T-helper 1 cell treated with Interleukin-12 subunit alpha and Interleukin-12 subunit beta and Interleukin-4 antibody, amounts not matched to agents 30 μg/mL and 1 μg/mL, for 36 hours (primary cell): ENCODE results near the gene GAMT.

Experiments used
- H3K27ac Mint-ChIP-seq: one replicate; pipeline ENCODE4 v1.8.0; 2021; ENCODE audit warnings: mild to moderate bottlenecking, mixed read lengths
- H3K27me3 Mint-ChIP-seq: one replicate; pipeline ENCODE4 v1.8.0; 2021; ENCODE audit warnings: low read depth, mixed read lengths
- H3K36me3 Mint-ChIP-seq: one replicate; pipeline ENCODE4 v1.8.0; 2021; ENCODE audit warnings: low read depth, mixed read lengths
- H3K4me1 Mint-ChIP-seq: one replicate; pipeline ENCODE4 v1.8.0; 2021; ENCODE audit warnings: low read depth, mixed read lengths
- H3K4me3 Mint-ChIP-seq: one replicate; pipeline ENCODE4 v1.8.0; 2021; ENCODE audit warnings: mild to moderate bottlenecking, moderate library complexity, mixed read lengths
- H3K9me3 Mint-ChIP-seq: one replicate; pipeline ENCODE4 v1.8.0; 2021; ENCODE audit warnings: mixed read lengths

Gene GAMT

GRCh38 chr19:1417145-1417544 lies 15.8 kb upstream of the GAMT start:
- Mint-ChIP-seq H3K36me3 (peaks cover 18% of the 10 kb centered on the region), H3K4me3 (no peak overlapping the region), H3K27ac (no peak overlapping the region), H3K27me3 (no peaks in the 10 kb centered on the region), H3K9me3 (no peaks in the 10 kb centered on the region), H3K4me1 (peaks cover 3% of the 10 kb centered on the region)

- H3K27me3 Mint-ChIP-seq, result no peaks in the 10 kb centered on the region
- H3K4me3 Mint-ChIP-seq, result no peak overlapping the region
- peaks cover 18% of the 10 kb centered on the region for H3K36me3 Mint-ChIP-seq
- H3K9me3 Mint-ChIP-seq, result no peaks in the 10 kb centered on the region
- H3K4me1 Mint-ChIP-seq, result peaks cover 7% of the 10 kb centered on the region
- H3K27ac Mint-ChIP-seq, result no peak overlapping the region
Observed at GRCh38 chr19:1416014-1416841, 14.9 kb upstream of the GAMT start.

- no peak overlapping the region for H3K4me3 Mint-ChIP-seq
- H3K9me3 Mint-ChIP-seq, result no peaks in the 10 kb centered on the region
- H3K27ac Mint-ChIP-seq, result no peak overlapping the region
- H3K4me1 Mint-ChIP-seq, result peaks cover 28% of the 10 kb centered on the region
- peaks cover 21% of the 10 kb centered on the region for H3K36me3 Mint-ChIP-seq
- H3K27me3 Mint-ChIP-seq, result no peaks in the 10 kb centered on the region
Observed at GRCh38 chr19:1412995-1413800, 11.9 kb upstream of the GAMT start.

GRCh38 chr19:1412323-1412923 lies 11.1 kb upstream of the GAMT start:
- peaks cover 18% of the 10 kb centered on the region for H3K36me3 Mint-ChIP-seq
- no peak overlapping the region for H3K4me3 Mint-ChIP-seq
- no peak overlapping the region for H3K27ac Mint-ChIP-seq
- H3K27me3 Mint-ChIP-seq, result no peaks in the 10 kb centered on the region
- no peaks in the 10 kb centered on the region for H3K9me3 Mint-ChIP-seq
- H3K4me1 Mint-ChIP-seq, result peaks cover 28% of the 10 kb centered on the region

GRCh38 chr19:1411255-1412191 lies 10.2 kb upstream of the GAMT start:
- H3K27me3 Mint-ChIP-seq, result no peaks in the 10 kb centered on the region
- H3K36me3 Mint-ChIP-seq, result peaks cover 15% of the 10 kb centered on the region
- peak overlapping the region; percentile 43 for H3K4me3 Mint-ChIP-seq
- H3K27ac Mint-ChIP-seq, result peak overlapping the region; percentile 55
- peaks cover 31% of the 10 kb centered on the region for H3K4me1 Mint-ChIP-seq
- no peaks in the 10 kb centered on the region for H3K9me3 Mint-ChIP-seq

- H3K4me3 Mint-ChIP-seq, result peak overlapping the region; percentile 43
Observed at GRCh38 chr19:1410789-1411188, 9.4 kb upstream of the GAMT start.

GRCh38 chr19:1410136-1410786 lies 8.9 kb upstream of the GAMT start:
- H3K27ac Mint-ChIP-seq, result peak overlapping the region; percentile 45
- no peaks in the 10 kb centered on the region for H3K9me3 Mint-ChIP-seq
- peak overlapping the region; percentile 96 for H3K4me3 Mint-ChIP-seq
- H3K27me3 Mint-ChIP-seq, result no peaks in the 10 kb centered on the region
- peaks cover 31% of the 10 kb centered on the region for H3K4me1 Mint-ChIP-seq
- peaks cover 15% of the 10 kb centered on the region for H3K36me3 Mint-ChIP-seq

More at GRCh38 chr19:1410789-1411188, 9.4 kb upstream of the GAMT start:
- Mint-ChIP-seq H3K9me3 (no peaks in the 10 kb centered on the region), H3K4me1 (peaks cover 32% of the 10 kb centered on the region), H3K36me3 (peaks cover 15% of the 10 kb centered on the region), H3K27ac (peak overlapping the region; percentile 20), H3K27me3 (no peaks in the 10 kb centered on the region)

GRCh38 chr19:1409204-1410005 lies 8.1 kb upstream of the GAMT start:
- Mint-ChIP-seq H3K4me3 (peak overlapping the region; percentile 96), H3K36me3 (peaks cover 13% of the 10 kb centered on the region), H3K27me3 (no peaks in the 10 kb centered on the region), H3K4me1 (peaks cover 31% of the 10 kb centered on the region), H3K27ac (peak overlapping the region; percentile 97), H3K9me3 (no peaks in the 10 kb centered on the region)

- H3K27me3 Mint-ChIP-seq, result no peaks in the 10 kb centered on the region
Observed at GRCh38 chr19:1408300-1409203, 7.2 kb upstream of the GAMT start.

GRCh38 chr19:1407528-1408299 lies 6.4 kb upstream of the GAMT start, which contains the start of gene DAZAP1:
Gene DAZAP1 (plus strand): TSS chr19:1407586. CDS start chr19:1407774, 188 bp downstream.
- peak within 1 kb of the TSS; percentile 69 for H3K4me3 Mint-ChIP-seq
- peaks cover 32% of the 10 kb centered on the region for H3K4me1 Mint-ChIP-seq
- H3K27me3 Mint-ChIP-seq, result peaks cover 3% of the 10 kb centered on the region

More at GRCh38 chr19:1408300-1409203, 7.2 kb upstream of the GAMT start:
- Mint-ChIP-seq H3K27ac (peak overlapping the region; percentile 97), H3K4me1 (peaks cover 31% of the 10 kb centered on the region), H3K9me3 (no peaks in the 10 kb centered on the region), H3K36me3 (peaks cover 13% of the 10 kb centered on the region), H3K4me3 (peak overlapping the region; percentile 96)

GRCh38 chr19:1406774-1407527 lies 5.6 kb upstream of the GAMT start:
- Mint-ChIP-seq H3K4me3 (peak overlapping the region; percentile 69), H3K27ac (peak overlapping the region; percentile 77), H3K9me3 (no peaks in the 10 kb centered on the region), H3K4me1 (peaks cover 32% of the 10 kb centered on the region), H3K36me3 (peaks cover 13% of the 10 kb centered on the region), H3K27me3 (peaks cover 5% of the 10 kb centered on the region)

More at GRCh38 chr19:1407528-1408299, 6.4 kb upstream of the GAMT start, which contains the start of gene DAZAP1:
- H3K9me3 Mint-ChIP-seq, result no peaks in the 10 kb centered on the region
- peak within 1 kb of the TSS; percentile 77 for H3K27ac Mint-ChIP-seq
- H3K36me3 Mint-ChIP-seq, result peaks cover 13% of the 10 kb centered on the region
